T47D (cell line): Measurements from ENCODE around the gene SYT2.
"Not testable (repeated sequence)": the region's sequence is repeated elsewhere in the genome, so short reads cannot be mapped to it uniquely, and the experiment has no call there.

Source experiments
- DNase-seq, 2 experiments: peaks; one replicate each; pipeline versions ENCODE4 v3.0.0 to v3.0.0-alpha.2; 2011 to 2012; ENCODE audit warnings: low read depth in 1 of 2, low spot score in 1 of 2
- JUND ChIP-seq: IDR thresholded peaks from 2 replicates; pipeline ENCODE4 v1.6.1; 2012; ENCODE audit warnings: low read depth
- in situ Hi-C: cut with HindIII; loops from 2 replicates; pipeline ENCODE4 v1.10.0; 2016; ENCODE audit warnings: low sequenced_read_pairs, low pct_unique_long_range_greater_than_20kb

Gene SYT2

GRCh38 chr1:202613571-202613970 is 96.7 kb downstream of the SYT2 start:
- in situ Hi-C loops = no loop called here
- no peak for DNase-seq
- no peak for TF ChIP-seq JUND

GRCh38 chr1:202612036-202612435 is 98.2 kb downstream of the SYT2 start:
- DNase-seq, in situ Hi-C loops: not testable (repeated sequence)

- in situ Hi-C loops = no loop called here
- DNase-seq = no peak
- no peak for TF ChIP-seq JUND
These were observed 104.7 kb downstream of the SYT2 start for GRCh38 chr1:202605515-202605914.

GRCh38 chr1:202603435-202603834 is 106.8 kb downstream of the SYT2 start:
- in situ Hi-C loops = no loop called here
- TF ChIP-seq JUND = no peak
- no peak for DNase-seq

DNA sequence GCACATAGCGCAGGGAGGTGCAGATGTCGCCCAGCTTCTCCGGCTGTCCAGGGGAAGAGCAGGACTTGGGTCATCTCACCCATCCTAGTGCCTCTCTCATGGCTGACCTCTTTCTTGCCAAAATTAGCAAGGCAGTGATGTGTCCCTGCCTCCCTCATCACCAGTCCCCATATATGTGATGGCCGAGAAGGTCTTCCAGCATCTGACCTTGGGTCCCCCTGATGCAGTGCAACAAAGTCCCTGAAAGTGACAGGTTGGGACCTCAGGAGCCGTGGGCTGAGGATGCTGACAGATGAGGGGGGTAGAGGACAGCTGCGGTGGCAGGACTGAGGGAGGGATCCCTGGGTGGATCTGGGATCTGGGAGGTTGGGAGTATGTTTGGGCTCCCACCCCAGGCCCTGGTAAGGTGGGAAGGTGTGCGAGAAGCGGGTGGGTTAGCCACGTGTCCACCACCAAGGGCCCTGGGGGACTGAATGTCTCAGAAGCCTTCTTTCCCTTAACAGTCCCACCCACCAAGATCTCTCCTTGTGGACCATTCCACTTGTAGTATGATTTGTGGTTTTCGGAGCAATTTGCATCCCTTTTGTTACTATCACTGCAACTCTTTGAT is 109.7 kb downstream of the SYT2 start:
- no peak for DNase-seq
- in situ Hi-C loops = no loop called here
- no peak for TF ChIP-seq JUND

DNA sequence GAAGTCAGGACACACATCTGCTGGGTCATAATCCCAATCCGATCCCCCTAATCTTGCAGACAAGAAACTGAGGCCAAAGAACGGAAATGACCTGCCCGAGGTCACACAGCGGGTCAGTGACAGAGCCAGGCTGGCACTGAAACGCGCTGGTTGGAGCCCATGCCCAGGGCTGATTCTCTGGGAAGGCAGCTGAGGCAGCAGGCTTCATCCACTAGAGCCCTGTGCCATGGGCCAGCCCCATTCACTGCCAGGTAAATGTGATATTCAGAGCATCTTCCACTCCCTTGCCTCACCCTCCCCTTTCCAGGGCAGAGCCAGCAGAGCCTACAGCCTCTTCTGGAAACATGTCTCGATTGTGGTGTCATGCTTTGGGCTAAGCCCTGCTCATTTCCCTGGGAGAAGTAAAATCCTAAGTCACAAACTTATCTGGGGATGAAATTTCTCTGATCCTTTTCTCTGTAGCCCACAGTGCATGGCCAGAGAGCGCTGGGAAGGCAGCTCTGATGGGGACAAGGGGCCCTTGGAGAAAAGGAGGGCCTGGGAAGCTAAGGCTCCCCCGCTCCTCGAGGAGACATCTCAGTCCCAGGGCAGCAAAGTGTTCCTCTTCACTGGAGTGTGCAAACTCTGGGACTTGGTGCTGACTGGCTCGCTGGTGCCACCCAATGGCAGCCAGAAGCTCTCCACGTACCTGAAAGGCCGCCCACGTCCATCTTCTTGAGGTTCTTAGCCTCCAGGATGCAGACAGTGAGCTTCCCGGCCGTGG is 110.4 kb downstream of the SYT2 start:
- in situ Hi-C loops = no loop called here
- TF ChIP-seq JUND = no peak
- DNase-seq = peak; percentile 78 to 83

GRCh38 chr1:202597090-202597761 is 113.0 kb downstream of the SYT2 start:
- DNase-seq = no peak
- no peak for TF ChIP-seq JUND
- in situ Hi-C loops = no loop called here

DNA sequence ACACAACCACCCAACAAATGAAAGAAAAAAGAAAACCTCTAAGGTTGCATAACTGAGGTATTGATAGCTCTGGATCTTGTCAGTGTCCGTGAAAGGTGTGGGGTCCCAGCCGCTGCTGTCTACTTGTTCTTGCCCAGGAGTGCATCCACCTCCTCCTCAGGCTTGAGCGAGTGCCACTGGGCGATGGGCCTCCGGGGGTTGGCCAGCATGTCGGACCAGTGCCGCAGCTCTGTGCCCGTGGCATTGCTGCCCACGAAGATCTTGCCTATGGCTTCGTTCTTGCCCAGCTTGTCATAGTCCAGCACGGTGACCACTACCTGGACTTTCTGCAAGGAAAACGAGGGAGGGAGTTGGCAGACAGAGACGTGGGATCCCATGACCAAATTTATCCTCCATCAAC is 113.6 kb downstream of the SYT2 start:
- no peak for DNase-seq
- in situ Hi-C loops = no loop called here
- TF ChIP-seq JUND = no peak

GRCh38 chr1:202593845-202594244 is 116.4 kb downstream of the SYT2 start:
- in situ Hi-C loops = no loop called here
- TF ChIP-seq JUND = no peak
- peak in 1 of 2 experiments; percentile 54 for DNase-seq

GRCh38 chr1:202592146-202592545 is 118.1 kb downstream of the SYT2 start:
- TF ChIP-seq JUND = no peak
- DNase-seq = no peak
- in situ Hi-C loops = no loop called here

DNA sequence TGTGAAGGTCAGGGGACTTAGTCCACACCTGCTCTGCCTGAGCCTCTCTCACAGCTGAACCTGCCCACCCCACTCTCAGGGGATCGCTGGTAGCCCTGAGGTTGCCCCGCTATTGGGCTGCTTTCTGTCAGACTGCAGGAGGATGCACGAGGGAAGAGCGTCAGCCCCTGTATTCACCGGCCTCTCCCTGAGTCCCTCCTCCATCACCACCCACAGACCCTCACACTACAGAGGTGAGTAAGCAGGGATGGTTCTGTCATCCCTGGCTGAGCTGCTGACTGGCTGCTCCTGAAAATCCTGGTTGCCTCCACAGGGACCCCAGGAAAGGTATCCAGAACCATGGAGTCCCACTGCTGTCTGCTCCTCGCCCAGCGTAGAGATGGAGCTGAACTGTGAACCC is 118.7 kb downstream of the SYT2 start:
- TF ChIP-seq JUND = no peak
- in situ Hi-C loops = no loop called here
- no peak for DNase-seq

DNA sequence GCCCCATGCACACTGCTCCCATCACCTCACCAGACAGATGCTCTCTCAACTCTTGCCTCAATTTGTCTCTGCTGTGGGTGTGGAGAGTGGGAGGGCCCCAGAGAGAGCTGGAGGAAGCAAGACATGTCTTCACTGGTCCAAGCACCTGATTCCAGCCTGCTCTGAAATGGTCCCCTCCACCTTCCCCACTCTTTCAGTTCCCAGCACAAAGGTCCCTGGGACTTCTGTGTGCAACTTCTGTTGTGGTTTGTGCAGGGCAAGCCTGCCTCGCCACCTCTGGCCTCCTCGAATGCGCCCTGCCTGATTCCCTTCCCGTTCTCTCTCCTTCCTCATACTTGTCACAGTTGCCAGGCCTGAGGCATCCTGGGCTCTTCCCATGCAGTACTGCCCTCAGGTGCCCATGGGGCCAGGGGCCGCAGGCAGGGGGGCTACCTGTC is 119.3 kb downstream of the SYT2 start:
- no peak for TF ChIP-seq JUND
- DNase-seq = no peak
- in situ Hi-C loops = no loop called here

GRCh38 chr1:202590126-202590525 is 120.1 kb downstream of the SYT2 start:
- in situ Hi-C loops = no loop called here
- no peak for DNase-seq
- TF ChIP-seq JUND = no peak
